GF-D8 (cell line): ENCODE data around the gene IDI1.

Source experiments
- DNase-seq: peaks from one replicate; lab custom pipeline; 2025; lab: John Stamatoyannopoulos, UW

The IDI1 gene

GRCh38 chr10:994836-995558 lies 53.9 kb downstream of the IDI1 start:
- no peak for DNase-seq

DNA sequence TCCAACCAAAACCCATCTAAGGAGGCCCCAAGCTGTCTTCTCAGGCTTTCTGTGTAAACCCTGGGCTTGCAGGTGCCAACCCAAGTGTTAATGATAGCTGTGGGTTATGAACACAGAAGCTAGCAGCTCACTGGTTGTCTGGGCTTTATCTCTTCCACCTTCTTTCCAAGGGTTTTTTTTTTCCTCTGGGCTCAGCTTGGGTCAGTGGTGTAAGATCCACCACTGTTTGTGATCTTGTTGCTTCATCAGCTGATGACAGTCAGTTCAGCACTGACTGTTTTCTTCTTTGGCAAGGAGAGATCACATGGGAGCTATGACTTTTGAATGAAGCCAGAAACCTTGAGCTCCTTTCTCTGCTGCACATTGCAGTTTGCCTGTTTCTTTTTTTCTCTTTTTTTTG lies 56.0 kb downstream of the IDI1 start:
- peak; percentile 19 for DNase-seq

DNA sequence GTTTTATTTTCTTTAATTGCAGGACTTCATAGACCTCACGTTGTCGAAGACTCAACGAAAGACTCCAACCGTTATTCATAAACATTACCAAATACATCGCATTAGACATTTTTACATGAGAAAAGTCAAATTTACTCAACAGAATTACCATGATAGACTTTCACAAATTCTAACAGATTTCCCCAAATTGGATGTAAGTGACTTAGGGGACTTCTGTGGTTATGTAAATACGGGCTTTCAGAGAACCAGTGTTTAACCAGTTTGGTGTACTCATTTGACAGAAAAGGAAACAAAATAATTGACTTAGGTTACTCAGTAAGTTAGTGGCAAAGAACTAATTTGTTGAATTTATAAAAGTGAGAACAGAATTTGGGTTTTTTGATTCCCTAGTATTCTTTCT lies 56.5 kb downstream of the IDI1 start:
- no peak for DNase-seq

DNA sequence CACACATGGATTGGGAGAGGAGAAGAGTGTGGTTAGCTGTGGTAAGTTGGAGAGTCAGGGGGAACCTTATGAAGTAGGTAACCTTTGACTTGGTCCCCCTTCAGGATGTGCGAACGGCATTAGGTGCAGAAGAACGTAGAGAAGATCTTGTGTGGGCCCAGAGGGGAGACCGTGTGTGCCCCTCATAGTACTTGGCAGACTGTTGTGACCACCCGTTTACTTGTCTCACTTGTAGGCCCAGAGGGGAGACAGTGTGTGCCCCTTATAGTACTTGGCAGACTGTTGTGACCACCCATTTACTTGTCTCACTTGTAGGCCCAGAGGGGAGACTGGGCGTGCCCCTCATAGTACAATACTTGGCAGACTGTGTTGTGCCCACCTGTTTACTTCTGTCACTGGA lies 58.1 kb downstream of the IDI1 start:
- DNase-seq: no peak
